GM10847 (cell line): ENCODE results near the gene TNIP2.

Source experiments
- POLR2A ChIP-seq: IDR thresholded peaks from 2 replicates; pipeline ENCODE4 v1.6.1; 2011; ENCODE audit not compliant: insufficient read length; ENCODE audit errors: extremely low read depth

TNIP2 gene

GRCh38 chr4:2788532-2789103, 32.5 kb upstream of the TNIP2 start:
- no peak for TF ChIP-seq POLR2A

GRCh38 chr4:2788101-2788500, 32.0 kb upstream of the TNIP2 start:
- TF ChIP-seq POLR2A = no peak

GRCh38 chr4:2787230-2788100, 31.3 kb upstream of the TNIP2 start:
- no peak for TF ChIP-seq POLR2A

GRCh38 chr4:2786794-2787229, 30.7 kb upstream of the TNIP2 start:
- no peak for TF ChIP-seq POLR2A

GRCh38 chr4:2786152-2786671, 30.1 kb upstream of the TNIP2 start:
- no peak for TF ChIP-seq POLR2A

- TF ChIP-seq POLR2A = no peak
These were observed 29.5 kb upstream of the TNIP2 start for GRCh38 chr4:2785613-2786012.

- no peak for TF ChIP-seq POLR2A
These were observed 27.7 kb upstream of the TNIP2 start for GRCh38 chr4:2783790-2784189.

- no peak for TF ChIP-seq POLR2A
These were observed 25.8 kb upstream of the TNIP2 start for GRCh38 chr4:2781911-2782310.

- no peak for TF ChIP-seq POLR2A
These were observed 15.1 kb upstream of the TNIP2 start for GRCh38 chr4:2771264-2771663.

GRCh38 chr4:2768921-2769336, 12.8 kb upstream of the TNIP2 start:
- no peak for TF ChIP-seq POLR2A

- no peak for TF ChIP-seq POLR2A
These were observed 12.0 kb upstream of the TNIP2 start for GRCh38 chr4:2768124-2768523.

- TF ChIP-seq POLR2A = no peak
These were observed 11.6 kb upstream of the TNIP2 start for GRCh38 chr4:2767705-2768074.

GRCh38 chr4:2767046-2767704, 11.0 kb upstream of the TNIP2 start:
- no peak for TF ChIP-seq POLR2A

- no peak for TF ChIP-seq POLR2A
These were observed 9.8 kb upstream of the TNIP2 start for GRCh38 chr4:2765832-2766526.

GRCh38 chr4:2763511-2763967, 7.4 kb upstream of the TNIP2 start:
- no peak for TF ChIP-seq POLR2A
